Kidney (tissue), 14 donors: ENCODE data around the gene NUP62. TPM values are rescaled to one million over a fixed set of nuclear protein-coding genes. Genes with fewer than 3 reads are reported as not detected.

Experiments used
- DNase-seq, 5 donors: peaks; one replicate each; pipeline ENCODE4 v3.0.0-alpha.2; 2013 to 2020
- FAIRE-seq: peaks from 2 replicates; lab custom pipeline; 2012; peaks lifted over from hg19 to GRCh38; lab: Jason Lieb, UNC
- H3K27ac ChIP-seq, 2 donors: one replicate each; pipeline ENCODE4 v1.7.0; 2013; ENCODE audit warnings: low read depth in 2 of 2, low read length in 2 of 2, inconsistent platforms in 1 of 2
- H3K27me3 ChIP-seq: one replicate; pipeline ENCODE4 v1.7.1; 2013; ENCODE audit warnings: low read length, inconsistent platforms; ENCODE audit not compliant: control insufficient read depth, insufficient read depth
- H3K36me3 ChIP-seq, 3 donors: one replicate each; pipeline versions ENCODE4 v1.7.0 to v1.7.1; 2013; ENCODE audit warnings: low read length in 3 of 3, control low read depth in 1 of 3, inconsistent platforms in 1 of 3; ENCODE audit not compliant: insufficient read depth in 3 of 3, control insufficient read depth in 2 of 3
- H3K4me1 ChIP-seq, 3 donors: one replicate each; pipeline versions ENCODE4 v1.7.0 to v1.7.1; 2013; ENCODE audit warnings: low read length in 3 of 3, inconsistent platforms in 1 of 3, low read depth in 1 of 3; ENCODE audit not compliant: control insufficient read depth in 2 of 3, insufficient read depth in 2 of 3
- H3K4me3 ChIP-seq, 3 donors: one replicate each; pipeline versions ENCODE4 v1.7.0 to v1.8.1; 2013; ENCODE audit warnings: low read length in 3 of 3, control low read depth in 1 of 3, inconsistent platforms in 1 of 3
- H3K9ac ChIP-seq, 3 donors: one replicate each; pipeline versions ENCODE4 v1.7.0 to v1.7.1; 2013; ENCODE audit warnings: low read length in 3 of 3, control low read depth in 1 of 3, inconsistent platforms in 1 of 3
- H3K9me3 ChIP-seq, 3 donors: one replicate each; pipeline versions ENCODE4 v1.7.0 to v1.7.1; 2013; ENCODE audit warnings: low read length in 3 of 3, control low read depth in 1 of 3, inconsistent platforms in 1 of 3; ENCODE audit not compliant: control insufficient read depth in 2 of 3, insufficient read depth in 1 of 3
- CTCF ChIP-seq: IDR thresholded peaks from 3 replicates; pipeline ENCODE4 v1.5.1; 2012; ENCODE audit warnings: mild to moderate bottlenecking, moderate library complexity, borderline replicate concordance; ENCODE audit not compliant: insufficient read depth; ENCODE audit errors: extremely low read depth
- intact Hi-C: fragments of 100-400 bp; cut with DNase I; formaldehyde crosslinking; loops from one replicate; pipeline ENCODE4 v1.11.1; 2022
- polyA plus RNA-seq: library from polyadenylated mRNA; stranded (reverse); fragments of 350-450 nt; fragmentation: Illumina TruSeq; extraction: RNeasy Lipid Tissue Mini Kit (QIAGEN cat#74804); gene quantifications from one replicate; pipeline ENCODE4 v1.2.3, GENCODE V29; 2014; ENCODE audit warnings: low read depth, low replicate concordance; ENCODE audit not compliant: insufficient read depth
- total RNA-seq: library from RNA; stranded (reverse); fragmentation: NEBNext Ultra II Directional; extraction: Animal tissue kit (Norgen Biotek cat#: 25700); gene quantifications from one replicate; pipeline ENCODE4 v1.2.1, GENCODE V29; 2021
- donor health status: control.
- donor health status: control.
- donor health status: control.
- donor health status: control.
- donor health status: control.
- donor health status: DM: yes; HTN: yes; CAD: no.
- donor health status: Normal renal cell carcinoma (clear cell type).

NUP62 gene
- total and polyA plus RNA-seq, 2 donors from 2014 or later, result 17.1 to 39.0 TPM

GRCh38 chr19:49954092-49954829 is 25.0 kb upstream of the NUP62 start:
- peak overlapping the region in 1 of 3 donors; percentile 16 for H3K4me3 ChIP-seq

GRCh38 chr19:49953416-49953815 is 24.1 kb upstream of the NUP62 start:
- Histone ChIP-seq H3K4me1 (no peaks in the 10 kb centered on the region), H3K9ac (no peak overlapping the region), H3K27me3 (no peaks in the 10 kb centered on the region), H3K36me3 (no peaks in the 10 kb centered on the region), H3K4me3 (peak overlapping the region in 1 of 3 donors; percentile 11), H3K9me3 (no peaks in the 10 kb centered on the region), H3K27ac (no peak overlapping the region)
- DNase-seq (peak in 1 of 5 donors; percentile 26), FAIRE-seq (no peak)
- intact Hi-C loops, result no loop called here
- TF ChIP-seq CTCF, result no peak

More at GRCh38 chr19:49954092-49954829, 25.0 kb upstream of the NUP62 start:
- Histone ChIP-seq H3K27me3 (no peaks in the 10 kb centered on the region), H3K4me1 (no peaks in the 10 kb centered on the region), H3K36me3 (no peaks in the 10 kb centered on the region), H3K27ac (no peak overlapping the region), H3K9me3 (no peaks in the 10 kb centered on the region), H3K9ac (peak overlapping the region in 1 of 3 donors; percentile 12)
- FAIRE-seq, result no peak
- TF ChIP-seq CTCF, result no peak
- peak in 4 of 5 donors; percentile 50 to 92 (median 74) for DNase-seq
- intact Hi-C loops, result no loop called here

GRCh38 chr19:49952906-49953305 is 23.6 kb upstream of the NUP62 start:
- intact Hi-C loops, result no loop called here
- FAIRE-seq (no peak), DNase-seq (peak in 1 of 5 donors; percentile 19)
- Histone ChIP-seq H3K4me1 (no peaks in the 10 kb centered on the region), H3K27me3 (no peaks in the 10 kb centered on the region), H3K9ac (no peak overlapping the region), H3K9me3 (no peaks in the 10 kb centered on the region), H3K27ac (no peak overlapping the region), H3K4me3 (no peak overlapping the region), H3K36me3 (no peaks in the 10 kb centered on the region)
- no peak for TF ChIP-seq CTCF
